Amygdala (tissue), 56 donors: ENCODE results near the gene PLEKHA4.
"Not testable (repeated sequence)": the region's sequence is repeated elsewhere in the genome, so short reads cannot be mapped to it uniquely, and the experiment has no call there.

Source experiments
- DNase-seq, 56 donors: peaks; one replicate each; lab custom pipeline; 2025; lab: John Stamatoyannopoulos, UW

The PLEKHA4 gene, protein sequence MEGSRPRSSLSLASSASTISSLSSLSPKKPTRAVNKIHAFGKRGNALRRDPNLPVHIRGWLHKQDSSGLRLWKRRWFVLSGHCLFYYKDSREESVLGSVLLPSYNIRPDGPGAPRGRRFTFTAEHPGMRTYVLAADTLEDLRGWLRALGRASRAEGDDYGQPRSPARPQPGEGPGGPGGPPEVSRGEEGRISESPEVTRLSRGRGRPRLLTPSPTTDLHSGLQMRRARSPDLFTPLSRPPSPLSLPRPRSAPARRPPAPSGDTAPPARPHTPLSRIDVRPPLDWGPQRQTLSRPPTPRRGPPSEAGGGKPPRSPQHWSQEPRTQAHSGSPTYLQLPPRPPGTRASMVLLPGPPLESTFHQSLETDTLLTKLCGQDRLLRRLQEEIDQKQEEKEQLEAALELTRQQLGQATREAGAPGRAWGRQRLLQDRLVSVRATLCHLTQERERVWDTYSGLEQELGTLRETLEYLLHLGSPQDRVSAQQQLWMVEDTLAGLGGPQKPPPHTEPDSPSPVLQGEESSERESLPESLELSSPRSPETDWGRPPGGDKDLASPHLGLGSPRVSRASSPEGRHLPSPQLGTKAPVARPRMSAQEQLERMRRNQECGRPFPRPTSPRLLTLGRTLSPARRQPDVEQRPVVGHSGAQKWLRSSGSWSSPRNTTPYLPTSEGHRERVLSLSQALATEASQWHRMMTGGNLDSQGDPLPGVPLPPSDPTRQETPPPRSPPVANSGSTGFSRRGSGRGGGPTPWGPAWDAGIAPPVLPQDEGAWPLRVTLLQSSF

DNA sequence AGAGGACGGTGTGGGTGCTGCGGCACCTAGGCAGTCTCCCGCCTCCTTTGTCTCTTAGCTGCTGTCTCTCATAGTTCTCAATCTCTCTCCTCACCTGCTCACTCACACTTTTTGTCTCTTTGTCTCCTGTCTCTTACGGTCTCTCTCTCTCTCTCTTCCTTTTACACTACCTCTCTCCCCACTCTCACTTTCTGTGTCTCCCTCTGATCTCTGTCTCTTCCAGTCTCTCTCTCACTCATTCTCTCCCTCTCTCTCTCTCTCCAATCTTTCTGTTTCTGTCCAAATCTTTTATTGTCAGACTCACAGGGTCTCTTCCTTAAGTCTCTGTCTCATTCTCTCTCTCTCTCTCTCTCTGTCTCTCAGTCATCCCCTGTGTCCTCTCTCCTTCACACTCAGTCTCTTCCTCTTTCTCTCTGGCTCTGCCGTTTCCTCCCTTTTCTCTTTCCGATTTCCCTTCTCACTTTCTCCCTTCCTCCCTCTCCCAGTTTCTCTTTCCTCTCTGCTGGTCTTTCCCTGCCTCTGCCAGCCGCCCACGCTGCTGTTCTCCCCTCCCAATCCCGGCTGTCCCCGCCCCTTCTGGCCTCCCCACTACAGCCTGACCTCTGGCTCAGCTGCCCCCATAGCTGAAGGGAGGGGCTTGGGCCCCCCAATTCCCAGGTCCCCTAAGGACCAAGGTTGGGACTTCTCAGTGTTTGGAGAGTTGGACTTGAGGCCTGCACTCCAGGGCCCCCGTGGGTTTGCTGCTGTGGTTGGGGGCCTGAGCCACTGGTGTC is at the start of gene PLEKHA4:
Gene PLEKHA4 (minus strand): TSS at position 504 of the 773 bp plus-strand sequence. CDS start 997 bp downstream, outside the sequence.
- DNase-seq: peak in 2 of 56 donors; percentile 8 to 11

DNA sequence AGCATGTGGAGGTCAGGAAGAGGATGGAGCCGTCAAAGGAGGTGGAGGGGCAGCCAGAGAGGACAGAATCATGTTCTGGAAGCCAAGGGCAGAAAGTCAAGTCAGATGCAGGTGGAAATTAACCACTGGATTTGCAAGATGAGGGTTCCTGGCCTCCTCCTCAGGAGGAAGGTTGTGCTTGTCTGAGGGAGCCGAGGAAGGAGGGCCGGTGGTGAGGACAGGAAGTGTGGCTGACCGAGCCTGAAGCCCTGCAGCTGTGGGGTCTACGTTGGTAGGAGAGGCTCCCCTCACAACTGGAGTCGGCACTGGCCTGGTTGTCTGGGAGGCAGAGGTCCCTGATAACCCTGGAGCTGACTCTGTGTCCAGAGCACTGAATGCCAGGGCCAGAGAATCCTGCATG is 49.7 kb upstream of the PLEKHA4 start:
- DNase-seq: no peak

DNA sequence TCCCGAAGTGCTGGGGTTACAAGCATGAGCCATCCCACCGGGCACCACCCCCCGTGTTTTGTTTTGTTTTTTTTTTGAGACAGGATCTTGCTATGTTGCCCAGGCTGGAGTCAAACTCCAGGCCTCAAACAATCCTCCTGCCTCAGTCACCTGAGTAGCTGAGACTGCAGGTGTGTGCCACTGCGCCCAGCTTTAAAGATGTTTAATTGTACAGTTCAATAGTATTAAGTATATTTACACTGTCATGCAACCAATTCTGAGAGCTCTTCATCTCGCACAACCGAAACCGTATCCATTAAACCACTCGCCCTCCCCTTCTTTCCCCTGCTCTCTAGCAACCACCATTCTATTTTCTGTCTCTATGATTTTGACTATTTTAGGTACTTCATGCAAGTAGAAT is 47.3 kb upstream of the PLEKHA4 start:
- no peak for DNase-seq

DNA sequence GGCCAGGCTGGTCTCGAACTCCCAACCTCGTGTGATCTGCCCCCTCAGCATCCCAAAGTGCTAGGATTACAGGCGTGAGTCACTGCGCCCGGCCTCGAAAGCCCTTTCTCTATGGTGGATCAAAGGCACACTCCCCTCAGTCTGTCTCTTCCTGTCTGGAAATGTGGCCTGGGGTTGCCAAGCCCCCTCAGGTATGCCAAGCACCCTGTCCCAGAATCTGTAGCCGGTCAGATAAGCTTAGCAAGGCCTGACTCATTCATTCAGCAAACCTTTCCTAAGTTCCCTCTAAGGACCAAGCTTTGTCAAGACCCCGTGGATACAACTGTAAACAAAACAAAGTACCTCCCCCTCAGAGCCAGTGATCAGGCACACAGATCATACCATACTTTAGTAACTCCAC is 45.8 kb upstream of the PLEKHA4 start:
- DNase-seq: no peak

DNA sequence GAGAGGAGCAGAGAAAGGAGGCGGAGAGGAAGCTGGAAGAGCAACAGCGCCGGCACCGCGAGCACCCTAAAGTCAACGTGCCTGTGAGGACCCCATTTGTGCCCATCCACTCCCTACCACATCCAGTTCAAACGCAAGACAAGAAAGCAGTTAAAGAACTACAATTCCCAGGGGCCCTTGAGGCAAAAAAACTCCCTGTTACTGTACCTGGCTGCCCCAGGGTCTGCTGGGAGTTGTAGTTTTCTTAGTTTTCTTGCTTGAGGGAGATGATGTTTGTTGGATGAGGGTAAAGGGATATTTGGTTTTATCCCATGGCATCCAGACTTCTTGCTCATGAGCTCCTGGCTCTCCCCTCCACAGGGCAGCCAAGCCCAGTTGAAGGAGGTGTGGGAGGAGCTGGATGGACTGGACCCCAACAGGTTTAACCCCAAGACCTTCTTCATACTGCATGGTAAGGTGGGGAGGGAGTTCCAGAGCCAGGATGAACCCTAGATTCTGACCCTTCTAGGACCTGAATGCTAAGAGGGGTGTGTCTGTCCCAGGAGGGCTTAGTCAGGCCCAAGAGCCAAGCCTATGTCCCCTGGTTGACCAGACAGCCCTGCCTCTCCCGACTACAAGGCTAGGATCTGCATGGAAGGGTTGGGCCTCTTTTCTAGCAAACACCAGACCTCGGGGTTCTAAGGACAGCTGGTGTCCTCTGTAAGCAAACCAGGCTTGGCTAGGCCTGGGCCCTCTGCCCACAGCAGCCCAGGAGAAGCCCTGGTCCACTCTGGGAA is 44.9 kb upstream of the PLEKHA4 start:
- no peak for DNase-seq

DNA sequence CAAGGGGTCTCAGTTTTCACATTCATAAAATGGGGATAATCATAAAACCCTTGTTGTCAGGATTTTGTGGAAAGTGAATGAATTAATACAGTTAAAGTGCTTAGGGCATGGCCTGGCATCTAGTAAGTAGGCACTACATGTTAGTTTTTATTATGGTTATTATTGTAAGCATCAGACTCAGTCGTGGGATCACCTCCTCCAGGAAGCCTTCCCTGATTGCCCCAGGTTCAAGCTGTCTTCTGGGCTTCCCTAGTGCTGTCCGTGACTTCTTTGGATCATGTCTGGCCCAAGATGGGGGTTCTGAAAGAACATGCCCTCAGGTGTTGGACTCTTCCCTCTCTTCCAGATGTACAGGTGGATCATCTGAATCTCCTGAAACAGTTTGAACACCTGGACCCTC is 42.4 kb upstream of the PLEKHA4 start:
- DNase-seq: no peak

DNA sequence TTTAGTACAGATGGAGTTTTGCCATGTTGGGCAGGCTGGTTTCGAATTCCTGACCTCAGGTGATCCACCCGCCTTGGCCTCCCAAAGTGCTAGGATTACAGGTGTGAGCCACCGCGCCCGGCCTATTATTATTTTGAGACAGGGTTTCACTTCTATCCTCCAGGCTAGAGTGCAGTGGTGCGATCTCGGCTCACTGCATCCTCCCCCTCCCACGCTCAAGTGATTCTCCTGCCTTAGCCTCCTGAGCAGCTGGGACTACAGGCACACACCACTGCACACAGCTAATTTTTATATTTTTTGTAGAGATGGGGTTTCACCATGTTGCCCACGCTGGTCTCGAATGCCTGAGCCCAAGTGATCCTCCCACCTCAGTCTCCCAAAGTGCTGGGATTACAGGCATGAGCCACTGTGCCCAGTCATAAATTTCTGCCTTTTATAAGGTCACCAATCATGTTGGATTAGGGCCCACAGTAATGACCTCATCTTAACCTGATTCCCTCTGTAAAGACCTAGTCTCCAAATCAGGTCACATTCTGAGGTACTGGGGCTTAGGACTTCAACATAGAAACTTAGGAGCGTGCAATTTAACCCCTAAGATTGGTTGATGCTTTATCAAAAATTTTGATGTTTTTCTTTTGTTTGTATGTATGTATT is 41.1 kb upstream of the PLEKHA4 start:
- not testable (repeated sequence) for DNase-seq

DNA sequence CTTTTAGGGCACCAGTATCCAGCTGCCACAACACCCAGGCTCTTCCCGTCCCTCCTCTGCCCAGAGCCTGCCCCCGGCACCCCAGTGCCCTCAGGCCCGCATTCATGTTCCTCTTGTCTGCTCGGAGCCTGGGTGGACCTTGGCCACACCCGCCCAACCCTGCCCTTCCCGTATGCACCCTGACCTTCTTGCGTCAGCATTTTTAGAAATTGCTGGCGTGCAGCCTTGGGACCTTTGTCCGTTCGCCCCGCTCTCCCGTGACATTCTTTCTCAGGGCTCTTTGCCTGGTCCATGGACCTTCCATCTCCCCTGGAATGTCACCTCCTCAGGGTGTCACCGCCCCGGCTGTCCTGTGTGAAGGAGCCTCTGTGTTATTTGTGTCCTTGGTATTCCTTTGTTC is 39.3 kb upstream of the PLEKHA4 start:
- DNase-seq: no peak

DNA sequence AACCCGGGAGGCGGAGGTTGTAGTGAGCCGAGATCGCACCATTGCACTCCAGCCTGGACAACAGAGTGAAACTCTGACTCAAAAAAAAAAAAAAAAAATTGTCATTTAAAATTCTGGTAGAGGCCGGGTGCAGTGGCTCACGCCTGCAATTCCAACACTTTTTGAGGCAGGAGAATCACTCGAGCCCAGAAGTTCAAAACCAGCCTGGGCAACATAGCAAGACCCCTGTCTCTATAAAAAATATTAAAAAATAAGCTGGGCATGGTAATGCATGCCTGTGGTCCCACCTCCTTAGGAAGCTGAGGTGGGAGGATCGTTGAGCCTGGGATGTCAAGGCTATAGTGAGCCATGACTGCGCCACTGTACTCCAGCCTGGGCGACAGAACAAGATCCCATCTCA is 37.9 kb upstream of the PLEKHA4 start:
- no peak for DNase-seq

DNA sequence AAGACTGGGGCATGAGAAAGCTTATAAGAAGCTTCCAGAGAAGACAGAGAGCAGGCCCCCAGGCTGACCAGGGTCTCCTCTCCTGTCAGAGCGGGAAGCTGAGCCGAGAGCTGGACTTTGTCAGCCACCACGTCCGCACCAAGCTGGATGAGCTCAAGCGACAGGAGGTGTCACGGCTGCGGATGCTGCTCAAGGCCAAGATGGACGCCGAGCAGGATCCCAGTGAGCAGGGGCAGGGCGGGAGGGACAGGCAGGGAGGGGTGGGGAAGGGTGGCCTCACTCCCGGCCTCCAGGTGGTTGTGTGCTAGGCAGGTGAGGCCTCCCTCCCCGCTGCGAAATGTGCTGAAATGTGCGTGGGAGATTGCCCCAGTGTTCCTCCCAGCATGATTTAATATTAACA is 37.2 kb upstream of the PLEKHA4 start:
- DNase-seq: no peak

DNA sequence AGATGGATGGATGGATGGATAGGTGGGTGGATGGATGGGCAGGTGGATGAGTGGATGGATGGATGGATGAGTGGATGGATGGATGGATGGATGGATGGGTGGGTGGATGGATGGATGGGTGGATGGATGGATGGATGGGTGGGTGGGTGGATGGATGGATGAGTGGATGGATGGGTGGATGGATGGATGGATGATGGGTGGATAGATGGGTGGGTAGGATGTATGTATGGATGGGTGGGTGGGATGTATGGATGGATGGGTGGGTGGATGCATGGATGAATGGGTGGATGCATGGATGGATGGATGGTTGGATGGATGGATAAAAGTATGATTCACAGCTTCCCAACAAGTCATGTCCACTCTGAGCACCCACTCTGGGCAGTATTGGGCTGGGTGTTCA is 35.4 kb upstream of the PLEKHA4 start:
- not testable (repeated sequence) for DNase-seq

DNA sequence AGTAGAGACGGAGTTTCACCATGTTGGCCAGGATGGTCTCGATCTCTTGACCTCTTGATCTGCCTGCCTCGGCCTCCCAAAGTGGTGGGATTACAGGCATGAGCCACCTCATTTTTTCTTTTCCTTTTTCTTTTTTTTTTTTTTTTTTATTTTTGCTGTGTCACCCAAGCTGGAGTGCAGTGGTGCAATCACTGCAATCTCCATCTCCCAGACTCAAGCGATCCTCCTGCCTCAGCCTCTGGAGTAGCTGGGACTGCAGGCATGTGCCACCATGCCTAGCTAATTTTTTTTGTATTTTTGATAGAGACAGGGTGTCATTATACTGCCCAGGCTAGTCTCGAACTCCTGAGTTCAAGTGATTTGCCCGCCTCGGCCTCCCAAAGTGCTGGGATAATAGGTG is 33.9 kb upstream of the PLEKHA4 start:
- not testable (repeated sequence) for DNase-seq

DNA sequence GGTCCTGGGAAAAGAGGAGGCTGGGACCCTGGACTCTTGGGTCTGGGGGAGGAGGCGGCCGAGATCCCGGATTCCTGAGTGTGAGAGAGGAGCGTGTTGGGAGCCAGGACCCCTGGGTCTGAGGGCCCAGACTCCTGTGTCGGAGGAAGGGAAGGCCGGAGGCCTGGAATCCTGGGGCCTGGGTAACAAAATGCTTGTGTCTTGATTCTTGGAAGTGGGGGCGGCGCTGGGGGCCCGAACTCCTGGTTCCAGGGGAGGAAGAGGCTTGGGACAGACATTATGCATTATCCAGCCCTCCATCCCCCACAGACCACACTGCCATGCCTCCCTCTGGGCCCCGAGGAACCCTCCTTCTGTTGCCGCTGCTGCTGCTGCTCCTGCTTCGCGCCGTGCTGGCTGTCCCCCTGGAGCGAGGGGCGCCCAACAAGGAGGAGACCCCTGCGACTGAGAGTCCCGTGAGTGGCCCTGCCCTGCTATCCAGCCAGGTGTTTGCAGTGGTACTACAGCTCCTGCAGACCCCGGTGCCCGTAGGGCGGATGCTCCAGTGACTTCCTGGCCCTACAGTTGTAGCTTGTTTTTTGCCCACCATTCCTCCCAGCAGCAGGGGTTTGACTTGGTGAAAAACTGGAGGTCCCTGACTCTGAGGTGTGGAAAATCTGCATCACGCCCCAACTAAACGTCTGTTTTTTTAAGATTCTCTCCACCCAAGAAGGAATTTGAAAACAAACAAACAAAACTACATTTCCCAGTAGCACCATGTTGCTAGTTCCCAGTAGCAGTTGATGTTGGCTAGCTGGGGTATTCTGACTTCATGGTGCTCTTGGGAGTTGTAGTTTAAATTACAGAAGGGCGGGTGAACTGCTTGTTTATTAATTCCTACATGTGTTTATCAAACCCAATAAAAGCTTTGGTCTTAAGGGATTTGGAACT is 32.3 kb upstream of the PLEKHA4 start:
- DNase-seq: peak in 8 of 56 donors; percentile 8 to 51 (median 24)

DNA sequence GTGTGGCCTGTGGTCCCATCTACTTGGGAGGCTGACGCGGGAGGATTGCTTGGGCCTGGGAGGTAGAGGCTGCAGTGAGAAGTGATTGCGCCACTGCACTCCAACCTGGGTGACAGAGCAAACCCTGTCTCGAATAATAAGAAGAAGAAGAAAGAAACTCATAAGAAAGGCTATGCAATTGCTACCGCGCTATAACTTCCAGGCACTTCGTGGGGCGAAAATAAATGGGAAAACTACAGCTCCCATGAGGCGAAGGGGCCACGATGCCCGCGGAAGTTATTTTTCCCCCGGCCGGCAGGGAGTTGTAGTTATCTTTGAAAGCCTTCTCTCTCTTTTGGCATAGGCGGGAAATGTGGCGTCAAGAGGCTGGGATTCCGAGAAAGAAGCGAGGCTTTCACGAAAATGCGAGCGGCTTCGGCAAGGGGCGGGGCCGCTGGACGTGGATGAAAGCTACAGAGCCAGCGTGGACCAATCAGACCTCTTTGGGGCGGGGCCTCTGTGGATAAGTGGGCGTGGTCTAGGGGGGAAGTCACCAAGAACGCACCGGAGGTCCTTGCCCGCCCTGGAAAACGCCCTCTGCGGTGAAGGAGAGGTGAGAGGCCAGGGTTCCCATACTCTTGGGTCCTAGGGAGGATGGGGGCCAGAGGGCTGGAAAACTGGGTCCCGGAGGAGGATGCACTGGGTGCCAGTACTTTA is 31.5 kb upstream of the PLEKHA4 start, which contains the start of gene NUCB1:
Gene NUCB1 (plus strand): TSS at position 532 of the 696 bp plus-strand sequence. CDS start 485 bp downstream, outside the sequence.
- DNase-seq: peak in 55 of 56 donors; percentile 69 to 99 (median 97)

DNA sequence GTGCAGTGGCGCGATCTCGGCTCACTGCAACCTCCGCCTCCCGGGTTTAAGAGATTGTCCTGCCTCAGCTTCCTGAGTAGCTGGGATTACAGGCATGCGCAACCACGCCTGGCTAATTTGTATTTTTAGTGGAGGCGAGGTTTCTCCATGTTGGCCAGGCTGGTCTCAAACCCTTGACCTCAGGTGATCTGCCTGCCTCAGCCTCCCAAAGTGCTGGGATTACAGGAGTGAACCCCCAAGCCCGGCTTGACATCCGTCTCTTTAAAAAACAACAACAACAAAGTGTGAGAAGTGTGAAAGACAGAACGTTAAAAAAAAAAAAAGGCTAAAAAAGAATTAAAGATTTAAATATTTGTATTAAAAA is 31.0 kb upstream of the PLEKHA4 start:
- not testable (repeated sequence) for DNase-seq

DNA sequence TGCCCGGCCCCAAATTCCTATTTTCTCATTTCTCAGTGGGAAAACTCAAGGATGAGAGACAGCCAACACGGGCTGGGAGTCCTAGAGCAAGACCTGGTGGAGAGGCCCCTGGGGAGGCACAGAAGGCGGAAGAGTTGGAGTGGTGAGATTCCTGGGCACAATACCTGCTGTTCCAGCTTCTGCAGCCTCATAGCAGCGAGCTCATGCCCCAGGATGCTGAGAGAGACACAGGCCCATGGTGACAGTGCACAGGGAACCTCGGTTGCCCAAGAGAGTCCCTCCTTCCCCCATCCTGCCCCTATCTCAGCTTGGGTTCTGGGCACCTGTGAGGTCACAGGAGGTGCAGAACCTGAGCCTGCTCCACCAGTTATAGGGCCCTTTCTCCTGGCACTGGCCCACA is 28.8 kb upstream of the PLEKHA4 start:
- no peak for DNase-seq

DNA sequence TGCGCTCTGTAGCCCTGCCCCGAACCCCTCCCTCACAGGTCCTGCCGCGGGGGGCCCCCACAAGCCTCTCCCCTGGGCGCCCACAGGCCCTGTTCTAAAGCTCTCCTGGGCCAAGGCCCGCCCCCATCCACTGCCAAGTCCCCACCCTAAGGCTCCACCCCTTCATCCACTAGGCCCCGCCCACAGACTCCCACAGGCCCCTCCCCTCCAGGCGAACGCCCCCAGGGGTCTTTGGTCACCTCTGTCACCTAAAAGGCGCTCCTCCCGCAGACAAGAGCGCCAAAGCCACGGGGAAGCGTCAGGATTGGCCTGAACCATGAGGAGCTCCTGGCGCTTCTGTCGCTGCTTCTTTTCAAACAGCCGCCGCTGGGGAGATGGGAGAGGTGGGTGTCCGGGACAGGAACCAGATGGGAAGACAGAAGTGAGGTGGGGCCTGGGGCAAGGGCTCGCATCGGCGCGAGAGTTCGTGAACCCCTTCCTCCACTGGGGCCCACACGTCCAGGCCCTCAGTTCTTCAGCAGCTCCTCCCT is 27.8 kb upstream of the PLEKHA4 start:
- peak in 30 of 56 donors; percentile 6 to 87 (median 40) for DNase-seq

DNA sequence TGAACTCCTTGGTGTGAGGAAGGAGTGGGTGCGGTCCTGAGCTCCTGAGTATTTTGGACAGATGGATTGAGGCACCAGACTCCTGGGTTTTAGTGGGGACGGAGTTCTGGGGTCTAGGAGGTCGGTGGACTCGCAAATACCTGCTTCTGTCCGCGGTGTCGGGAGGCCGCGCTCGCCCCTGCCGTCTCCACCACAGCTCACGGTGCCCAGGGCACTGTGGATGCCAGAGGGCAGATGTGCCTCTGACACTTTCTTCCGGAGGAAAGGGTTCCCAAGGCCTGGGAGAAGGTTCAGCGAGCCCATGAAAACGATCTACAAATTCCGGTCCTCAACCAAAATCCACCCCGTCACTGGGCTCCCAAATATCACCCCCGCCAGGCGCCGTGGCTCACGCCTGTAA is 26.8 kb upstream of the PLEKHA4 start:
- no peak for DNase-seq
